ENCODE data around the gene AGFG1. TPM values are rescaled to one million over a fixed set of nuclear protein-coding genes. Genes with fewer than 3 reads are reported as not detected.

AGFG1 gene
- total RNA-seq, 2 donors from 2014 or later: 65.9 to 78.8 TPM

GRCh38 chr2:227493524-227493923, 21.6 kb downstream of the AGFG1 start:
- H3K27ac Mint-ChIP-seq: no peak overlapping the region
- DNase-seq (ENCODE audit: low spot score): no peak

GRCh38 chr2:227497158-227497557, 25.2 kb downstream of the AGFG1 start:
- Mint-ChIP-seq H3K36me3 (no peaks in the 10 kb centered on the region), H3K27ac (no peak overlapping the region), H3K4me3 (no peak overlapping the region), H3K27me3 (no peaks in the 10 kb centered on the region), H3K4me1 (ENCODE audit: low read depth in 2 of 2) (peaks cover 10 to 27% of the 10 kb centered on the region in 2 donors), H3K9me3 (no peaks in the 10 kb centered on the region)
- ATAC-seq (no peak), DNase-seq (ENCODE audit: low spot score) (no peak)

More at GRCh38 chr2:227493524-227493923, 21.6 kb downstream of the AGFG1 start:
- Mint-ChIP-seq H3K4me3 (no peak overlapping the region), H3K9me3 (no peaks in the 10 kb centered on the region), H3K27me3 (no peaks in the 10 kb centered on the region), H3K36me3 (no peaks in the 10 kb centered on the region), H3K4me1 (ENCODE audit: low read depth in 2 of 2) (peaks cover 16 to 24% of the 10 kb centered on the region in 2 donors)
- no peak for ATAC-seq

- no peak overlapping the region for H3K27ac Mint-ChIP-seq
- H3K4me3 Mint-ChIP-seq: no peak overlapping the region
- DNase-seq (ENCODE audit: low spot score) (no peak), ATAC-seq (no peak)
- H3K27me3 Mint-ChIP-seq: no peaks in the 10 kb centered on the region
- H3K36me3 Mint-ChIP-seq: no peaks in the 10 kb centered on the region
- H3K9me3 Mint-ChIP-seq: no peaks in the 10 kb centered on the region
- H3K4me1 Mint-ChIP-seq (ENCODE audit: low read depth in 2 of 2): peaks cover 14 to 32% of the 10 kb centered on the region in 2 donors
These were observed 27.8 kb downstream of the AGFG1 start for GRCh38 chr2:227499627-227500300.

- DNase-seq (ENCODE audit: low spot score) (no peak), ATAC-seq (no peak)
- H3K27ac Mint-ChIP-seq: no peak overlapping the region
- no peaks in the 10 kb centered on the region for H3K27me3 Mint-ChIP-seq
- no peak overlapping the region for H3K4me3 Mint-ChIP-seq
- H3K4me1 Mint-ChIP-seq (ENCODE audit: low read depth in 2 of 2): peaks cover 18 to 33% of the 10 kb centered on the region in 2 donors
- H3K9me3 Mint-ChIP-seq: no peaks in the 10 kb centered on the region
- H3K36me3 Mint-ChIP-seq: no peaks in the 10 kb centered on the region
These were observed 28.3 kb downstream of the AGFG1 start for GRCh38 chr2:227500301-227500630.

GRCh38 chr2:227503433-227504406, 31.8 kb downstream of the AGFG1 start:
- no peak for ATAC-seq
- no peaks in the 10 kb centered on the region for H3K36me3 Mint-ChIP-seq
- H3K27me3 Mint-ChIP-seq: no peaks in the 10 kb centered on the region
- H3K4me1 Mint-ChIP-seq (ENCODE audit: low read depth in 2 of 2): peaks cover 42 to 51% of the 10 kb centered on the region in 2 donors
- no peaks in the 10 kb centered on the region for H3K9me3 Mint-ChIP-seq
- H3K4me3 Mint-ChIP-seq: no peak overlapping the region
- H3K27ac Mint-ChIP-seq: no peak overlapping the region
- no peak for DNase-seq (ENCODE audit: low spot score)

GRCh38 chr2:227504700-227505099, 32.7 kb downstream of the AGFG1 start:
- no peaks in the 10 kb centered on the region for H3K27me3 Mint-ChIP-seq
- H3K4me3 Mint-ChIP-seq: no peak overlapping the region
- H3K36me3 Mint-ChIP-seq: no peaks in the 10 kb centered on the region
- peaks cover 47 to 50% of the 10 kb centered on the region in 2 donors for H3K4me1 Mint-ChIP-seq (ENCODE audit: low read depth in 2 of 2)
- no peak overlapping the region for H3K27ac Mint-ChIP-seq
- H3K9me3 Mint-ChIP-seq: no peaks in the 10 kb centered on the region
- ATAC-seq (no peak), DNase-seq (ENCODE audit: low spot score) (no peak)

GRCh38 chr2:227506456-227506855, 34.5 kb downstream of the AGFG1 start:
- Mint-ChIP-seq H3K36me3 (no peaks in the 10 kb centered on the region), H3K4me1 (ENCODE audit: low read depth in 2 of 2) (peaks cover 59 to 63% of the 10 kb centered on the region in 2 donors), H3K27me3 (no peaks in the 10 kb centered on the region), H3K9me3 (no peaks in the 10 kb centered on the region), H3K27ac (no peak overlapping the region), H3K4me3 (no peak overlapping the region)
- ATAC-seq (no peak), DNase-seq (ENCODE audit: low spot score) (no peak)

- Mint-ChIP-seq H3K36me3 (no peaks in the 10 kb centered on the region), H3K4me3 (no peak overlapping the region)
These were observed 36.0 kb downstream of the AGFG1 start for GRCh38 chr2:227507963-227508362.

GRCh38 chr2:227509076-227509475, 37.1 kb downstream of the AGFG1 start:
- Mint-ChIP-seq H3K36me3 (no peaks in the 10 kb centered on the region), H3K4me3 (no peak overlapping the region), H3K4me1 (ENCODE audit: low read depth in 2 of 2) (peaks cover 58 to 73% of the 10 kb centered on the region in 2 donors), H3K9me3 (no peaks in the 10 kb centered on the region), H3K27ac (no peak overlapping the region), H3K27me3 (no peaks in the 10 kb centered on the region)
- DNase-seq (ENCODE audit: low spot score): no peak
- no peak for ATAC-seq

More at GRCh38 chr2:227507963-227508362, 36.0 kb downstream of the AGFG1 start:
- H3K4me1 Mint-ChIP-seq (ENCODE audit: low read depth in 2 of 2): peaks cover 59 to 74% of the 10 kb centered on the region in 2 donors
- H3K27ac Mint-ChIP-seq: no peak overlapping the region
- ATAC-seq (no peak), DNase-seq (ENCODE audit: low spot score) (no peak)
- no peaks in the 10 kb centered on the region for H3K9me3 Mint-ChIP-seq
- H3K27me3 Mint-ChIP-seq: no peaks in the 10 kb centered on the region

GRCh38 chr2:227509824-227510619, 38.1 kb downstream of the AGFG1 start:
- Mint-ChIP-seq H3K36me3 (no peaks in the 10 kb centered on the region), H3K27ac (no peak overlapping the region), H3K9me3 (no peaks in the 10 kb centered on the region), H3K4me1 (ENCODE audit: low read depth in 2 of 2) (peaks cover 52 to 66% of the 10 kb centered on the region in 2 donors), H3K27me3 (no peaks in the 10 kb centered on the region), H3K4me3 (no peak overlapping the region)
- no peak for DNase-seq (ENCODE audit: low spot score)
- ATAC-seq: no peak

- Mint-ChIP-seq H3K4me1 (ENCODE audit: low read depth in 2 of 2) (peaks cover 52 to 65% of the 10 kb centered on the region in 2 donors), H3K27ac (no peak overlapping the region), H3K4me3 (no peak overlapping the region)
These were observed 38.6 kb downstream of the AGFG1 start for GRCh38 chr2:227510620-227510958.

GRCh38 chr2:227511239-227511930, 39.4 kb downstream of the AGFG1 start:
- no peak for ATAC-seq
- Mint-ChIP-seq H3K36me3 (no peaks in the 10 kb centered on the region), H3K9me3 (no peaks in the 10 kb centered on the region), H3K27me3 (no peaks in the 10 kb centered on the region), H3K27ac (no peak overlapping the region), H3K4me3 (no peak overlapping the region), H3K4me1 (ENCODE audit: low read depth in 2 of 2) (peaks cover 51 to 64% of the 10 kb centered on the region in 2 donors)
- DNase-seq (ENCODE audit: low spot score): no peak

More at GRCh38 chr2:227510620-227510958, 38.6 kb downstream of the AGFG1 start:
- DNase-seq (ENCODE audit: low spot score) (no peak), ATAC-seq (no peak)
- Mint-ChIP-seq H3K36me3 (no peaks in the 10 kb centered on the region), H3K9me3 (no peaks in the 10 kb centered on the region), H3K27me3 (no peaks in the 10 kb centered on the region)

GRCh38 chr2:227511955-227512354, 40.0 kb downstream of the AGFG1 start:
- H3K27me3 Mint-ChIP-seq: no peaks in the 10 kb centered on the region
- no peak overlapping the region for H3K4me3 Mint-ChIP-seq
- ATAC-seq: no peak
- no peak for DNase-seq (ENCODE audit: low spot score)
- H3K36me3 Mint-ChIP-seq: no peaks in the 10 kb centered on the region
- H3K9me3 Mint-ChIP-seq: no peaks in the 10 kb centered on the region
- peaks cover 48 to 62% of the 10 kb centered on the region in 2 donors for H3K4me1 Mint-ChIP-seq (ENCODE audit: low read depth in 2 of 2)
- H3K27ac Mint-ChIP-seq: no peak overlapping the region
